Activated naive CD4-positive, alpha-beta T cell treated with Interleukin-2 at 50 U/mL for 16 hours (primary cell): ENCODE measurements around the gene TMEM18.

Experiments
- DNase-seq: peaks from one replicate; pipeline ENCODE4 v3.0.0-alpha.2; 2020

The TMEM18 gene

DNA sequence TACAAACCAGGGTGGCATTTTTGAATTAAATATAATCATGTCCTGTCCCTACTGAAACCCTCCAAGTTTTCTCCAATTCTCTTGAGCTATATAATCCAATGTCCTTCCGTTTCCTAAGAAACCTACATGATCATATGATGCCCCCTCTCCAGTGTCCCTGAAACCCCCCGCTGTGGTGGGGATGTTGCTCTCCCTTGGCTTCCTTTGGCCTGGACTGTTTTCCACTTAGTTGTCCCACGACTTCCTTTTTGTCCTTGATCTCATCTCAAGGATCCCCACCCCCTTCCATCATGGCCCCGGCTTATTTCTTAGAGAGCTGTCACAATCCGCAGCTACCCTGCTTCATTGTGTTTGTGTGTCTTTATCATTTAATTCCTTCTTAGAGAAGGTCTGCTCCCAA lies 43.8 kb downstream of the TMEM18 start:
- DNase-seq: no peak

DNA sequence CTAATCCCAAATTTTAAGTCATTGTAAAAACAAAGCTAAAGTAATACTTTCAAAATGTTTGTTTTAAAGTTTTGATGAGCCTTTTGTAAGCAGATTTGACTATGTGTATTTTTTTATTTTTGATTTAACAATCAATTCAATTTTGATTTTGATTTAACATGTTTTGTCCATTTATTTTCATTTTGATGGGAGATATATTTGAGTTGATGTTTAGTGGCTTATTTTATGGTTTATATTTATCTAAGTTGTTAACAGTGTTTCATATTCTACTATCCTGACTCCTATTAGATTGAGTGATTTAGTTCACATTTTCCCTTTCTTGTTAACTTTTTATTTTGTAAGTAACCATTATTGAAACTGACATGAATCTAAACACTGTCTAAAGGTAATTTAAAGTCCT lies 44.7 kb downstream of the TMEM18 start:
- DNase-seq: no peak

DNA sequence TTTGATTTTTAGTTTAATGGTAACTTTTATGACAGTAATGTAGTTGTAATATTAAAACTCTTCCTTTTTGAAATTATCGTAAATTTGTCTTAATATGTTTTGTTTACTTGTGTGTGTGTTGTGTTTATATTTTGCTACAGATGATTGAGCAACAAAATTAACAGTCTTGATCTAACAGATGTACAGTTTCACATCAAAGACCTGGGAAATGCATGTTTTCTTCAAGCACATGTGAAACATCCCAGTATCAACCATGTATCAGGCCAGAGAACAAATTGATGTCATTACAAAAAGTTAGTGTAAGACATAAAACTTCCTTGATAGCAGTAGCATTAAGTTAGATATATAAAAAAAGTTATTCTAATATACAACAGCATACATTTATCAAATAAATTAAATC lies 45.5 kb downstream of the TMEM18 start:
- no peak for DNase-seq

- no peak for DNase-seq
Observed at GRCh38 chr2:630451-631320, 46.5 kb downstream of the TMEM18 start.

DNA sequence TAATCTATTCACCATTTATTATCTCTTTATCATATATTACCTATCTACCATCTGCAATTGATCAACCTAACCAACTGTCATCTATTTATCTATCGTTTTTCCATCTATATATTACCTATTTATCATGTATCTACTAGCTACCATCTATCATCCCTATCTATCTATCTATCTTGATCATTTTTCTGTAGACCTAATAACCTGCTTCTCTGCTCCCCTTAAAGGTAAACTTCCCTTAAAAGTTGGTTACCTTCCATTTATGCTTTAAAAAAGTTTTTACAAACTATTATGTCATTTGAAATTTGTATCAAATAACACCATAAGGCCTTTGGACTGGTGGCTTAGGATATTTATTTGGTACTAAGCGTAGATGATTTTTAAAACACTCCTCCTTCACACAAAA lies 47.2 kb downstream of the TMEM18 start:
- DNase-seq: no peak

DNA sequence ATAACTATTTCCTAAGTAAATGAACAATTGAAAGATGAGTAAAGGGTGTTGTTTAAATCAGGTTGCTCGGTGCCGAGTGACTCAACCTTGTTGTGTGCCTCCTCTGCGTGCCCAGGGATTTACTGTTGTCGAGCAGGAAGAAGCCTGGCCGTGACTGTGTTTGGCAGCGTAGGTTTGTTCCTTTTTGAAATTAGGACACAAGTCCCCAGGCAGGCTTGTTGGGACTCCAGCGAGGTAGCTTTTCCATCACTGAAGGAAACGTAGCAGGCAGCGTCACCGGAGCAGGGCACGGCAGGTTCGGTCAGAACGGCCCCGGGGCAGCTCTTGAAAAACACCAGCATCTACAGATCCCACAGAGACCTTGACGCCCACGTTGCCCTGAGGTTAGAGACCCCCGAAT lies 48.6 kb downstream of the TMEM18 start:
- no peak for DNase-seq

DNA sequence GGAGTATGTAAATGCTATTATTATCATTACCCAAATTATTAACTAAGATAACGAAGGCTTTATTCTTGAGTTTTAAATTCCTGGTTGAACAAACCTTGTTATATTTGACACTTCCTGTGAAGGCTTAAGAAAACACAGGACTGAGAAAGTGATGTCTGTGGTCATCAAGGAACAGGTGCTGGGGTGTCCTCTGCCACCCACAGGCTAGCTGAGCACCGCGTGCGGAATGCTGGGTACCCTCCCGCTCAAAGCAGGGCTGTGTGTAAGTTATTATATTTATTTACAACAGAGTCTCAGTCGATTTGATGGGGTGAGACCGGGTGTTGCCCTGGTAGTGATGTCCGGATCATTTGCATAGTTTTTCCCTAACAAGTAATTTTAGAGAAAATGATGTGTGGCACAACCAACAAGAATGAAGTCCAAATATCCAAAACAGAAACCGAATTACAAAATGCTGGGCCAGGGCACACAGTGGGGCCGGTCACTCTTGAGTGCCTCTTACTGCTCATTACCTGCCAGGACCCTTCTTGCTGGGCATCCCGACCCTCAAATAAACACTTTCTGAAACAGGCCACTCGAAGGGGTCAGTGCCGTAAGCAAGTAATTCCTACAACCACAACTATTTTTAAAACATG lies 49.2 kb downstream of the TMEM18 start:
- no peak for DNase-seq

DNA sequence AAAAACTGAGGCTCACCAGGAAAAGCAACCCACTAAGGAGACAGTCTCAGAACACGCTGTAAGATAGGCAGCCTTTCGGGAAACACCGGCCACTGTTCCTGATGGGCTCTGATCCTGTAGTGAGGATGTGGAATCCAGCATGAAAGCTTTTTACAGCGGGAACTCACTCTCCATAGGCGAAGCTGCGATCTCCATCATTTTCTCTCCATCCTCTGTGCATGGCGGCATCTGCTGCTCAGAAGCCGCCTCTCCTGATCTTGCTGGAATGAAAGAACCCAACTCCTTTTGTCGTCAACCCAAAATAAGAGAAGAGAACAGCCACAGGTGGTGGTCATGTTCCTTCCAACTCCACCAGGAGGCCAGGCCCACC lies 49.9 kb downstream of the TMEM18 start:
- DNase-seq: no peak

DNA sequence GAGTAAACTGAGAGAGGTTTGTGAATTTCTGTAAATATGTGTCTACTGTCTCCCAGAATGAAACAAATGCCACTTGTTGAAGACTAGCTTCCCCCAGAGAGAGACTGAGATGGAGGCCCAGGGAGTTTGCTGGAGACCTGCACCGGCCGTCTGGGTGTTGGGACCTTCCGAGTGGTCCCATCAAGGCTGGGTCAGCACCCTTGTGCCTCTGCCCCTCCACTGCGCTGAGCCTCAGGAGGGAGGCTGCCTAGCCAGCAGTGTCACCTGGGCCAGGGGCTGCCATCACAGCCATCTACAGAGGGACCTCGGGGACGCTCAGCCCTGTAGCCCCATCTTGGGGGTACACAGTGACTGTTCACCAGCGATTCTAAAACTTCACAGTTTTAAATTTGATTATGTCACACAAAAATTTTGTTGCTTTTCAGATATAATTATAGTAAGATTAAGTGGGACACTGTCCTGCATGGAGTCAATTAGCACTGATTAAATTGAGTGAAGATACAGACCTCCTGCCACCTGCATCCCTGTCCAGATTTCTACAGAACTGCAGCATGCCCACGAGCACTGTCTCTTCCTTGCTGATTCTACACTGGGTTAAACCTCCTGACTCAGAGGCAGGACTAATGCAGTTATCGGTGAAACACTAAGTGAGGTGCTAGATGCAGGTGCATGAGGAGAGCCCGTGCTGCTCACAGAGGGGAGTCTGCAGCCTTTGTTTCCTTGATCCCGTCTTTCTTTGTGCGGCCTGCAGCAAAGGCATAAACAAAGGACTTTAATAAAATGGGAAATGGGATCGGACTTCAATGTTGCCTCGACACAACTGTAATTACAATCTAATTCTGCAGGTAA lies 50.5 kb downstream of the TMEM18 start:
- no peak for DNase-seq

DNA sequence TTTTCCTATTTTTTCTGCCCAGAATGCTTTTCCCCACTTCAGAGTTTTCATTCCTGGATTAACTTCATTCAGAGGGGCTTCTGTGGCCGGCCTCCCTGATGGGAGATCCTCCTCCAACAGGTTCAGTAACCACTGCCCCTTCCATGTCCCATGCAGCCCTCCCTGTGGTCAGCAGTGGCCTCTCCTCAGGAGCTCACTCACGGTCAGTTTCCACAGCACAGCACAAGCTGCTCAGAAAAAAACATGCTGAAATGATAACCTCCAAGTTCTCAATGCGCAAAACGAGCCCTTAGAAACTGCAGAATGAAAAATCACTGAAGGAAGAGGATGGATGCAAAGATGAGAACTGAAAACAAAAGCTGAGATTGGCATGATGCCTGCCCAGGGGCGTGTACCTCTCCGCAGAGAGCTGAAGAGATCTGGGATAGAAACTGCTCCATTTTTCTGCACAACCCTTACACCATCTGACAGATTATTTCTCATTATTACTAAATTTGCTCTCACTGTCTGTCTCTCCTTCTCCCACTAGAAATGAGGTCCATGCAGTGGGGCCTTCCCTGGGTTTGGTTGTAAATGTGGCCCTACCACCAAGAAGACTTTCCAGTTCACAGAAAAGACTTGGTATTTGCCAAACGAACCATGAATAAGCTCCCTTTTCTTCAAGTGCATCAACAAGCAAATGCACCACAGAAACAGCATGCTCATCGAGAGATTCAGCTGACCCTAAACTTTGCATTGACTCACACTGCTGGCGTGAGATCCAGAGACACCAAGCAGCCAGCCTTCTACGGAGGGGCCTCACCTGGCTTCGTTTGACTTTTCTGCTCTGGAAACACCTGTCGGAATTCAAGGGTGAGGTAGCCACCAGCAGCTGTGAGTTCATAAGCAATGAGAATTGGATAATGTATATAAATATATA lies 51.5 kb downstream of the TMEM18 start:
- no peak for DNase-seq

DNA sequence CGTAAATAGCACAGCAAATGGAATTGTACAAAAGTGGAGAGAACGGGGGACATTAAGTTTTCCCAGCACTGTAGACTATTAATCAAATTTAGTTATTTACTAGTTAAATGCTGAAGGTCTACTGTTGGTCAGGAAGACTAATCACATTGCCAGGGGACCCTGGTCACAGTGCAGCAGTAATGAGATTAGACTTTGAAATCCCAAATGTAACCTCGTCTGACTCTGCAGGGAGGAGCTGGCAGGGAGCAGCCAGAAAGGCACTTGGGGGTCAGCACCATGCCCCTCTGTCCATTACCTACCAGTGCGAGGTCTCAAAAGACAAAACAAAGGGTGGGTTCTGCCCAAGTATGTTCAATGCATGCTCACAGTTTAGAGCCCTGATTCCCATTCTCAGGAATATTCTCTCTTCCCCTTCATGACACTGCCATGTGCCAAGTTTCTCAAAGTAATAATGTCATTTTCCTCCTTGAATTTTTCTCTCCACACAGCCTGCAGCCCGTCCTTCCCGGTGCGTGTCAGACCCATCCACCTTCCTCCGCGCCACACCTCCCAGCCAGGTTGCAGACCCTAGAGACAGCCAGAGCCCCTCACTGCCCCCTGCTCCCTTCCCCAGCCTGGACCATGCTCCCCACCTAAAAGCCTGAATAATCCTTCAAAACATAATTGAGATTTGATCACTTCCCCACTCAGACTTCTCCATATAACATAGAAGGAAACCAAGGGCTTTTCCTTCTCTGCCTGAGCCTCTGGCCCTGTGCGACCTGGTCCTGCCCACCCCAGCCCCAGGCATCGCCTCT lies 52.5 kb downstream of the TMEM18 start:
- DNase-seq: no peak

- DNase-seq: no peak
Observed at GRCh38 chr2:624096-624495, 53.1 kb downstream of the TMEM18 start.

DNA sequence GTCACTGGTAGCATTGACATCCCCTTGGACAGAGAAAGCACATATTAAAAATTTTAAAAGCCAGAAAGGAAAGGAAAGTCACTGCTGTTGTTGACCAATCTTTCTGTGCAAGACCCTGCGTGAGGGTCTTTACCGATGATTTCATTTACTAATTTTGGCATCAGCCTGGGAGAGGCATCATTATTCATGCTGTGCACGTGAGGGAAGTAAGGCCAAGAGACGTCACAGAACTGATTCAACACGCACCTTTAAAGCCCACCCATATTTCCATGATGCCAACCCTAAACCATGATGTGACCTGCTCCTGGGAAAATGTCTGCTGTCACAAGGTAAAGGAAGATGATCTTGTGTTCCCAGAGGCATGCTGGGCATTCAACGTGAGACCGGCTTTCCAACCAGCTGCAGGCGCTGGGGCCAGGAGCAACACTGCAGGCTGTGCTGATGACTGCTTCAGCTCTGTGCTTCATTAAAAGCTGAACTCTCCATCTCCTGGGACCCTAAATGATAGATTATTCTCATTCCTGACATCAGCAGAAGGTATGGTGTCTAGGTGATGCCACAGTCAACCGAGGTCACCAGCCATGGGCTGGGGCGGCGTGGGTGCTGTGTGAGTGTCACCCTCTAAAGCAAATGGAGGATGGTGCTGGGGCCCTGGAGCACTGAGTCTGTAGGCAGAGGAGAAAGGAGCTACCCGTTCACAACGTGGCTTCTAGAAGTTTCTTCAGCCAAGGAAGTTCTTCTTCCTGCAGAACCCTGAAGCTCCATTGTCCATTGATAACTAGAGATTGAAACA lies 53.9 kb downstream of the TMEM18 start:
- no peak for DNase-seq

DNA sequence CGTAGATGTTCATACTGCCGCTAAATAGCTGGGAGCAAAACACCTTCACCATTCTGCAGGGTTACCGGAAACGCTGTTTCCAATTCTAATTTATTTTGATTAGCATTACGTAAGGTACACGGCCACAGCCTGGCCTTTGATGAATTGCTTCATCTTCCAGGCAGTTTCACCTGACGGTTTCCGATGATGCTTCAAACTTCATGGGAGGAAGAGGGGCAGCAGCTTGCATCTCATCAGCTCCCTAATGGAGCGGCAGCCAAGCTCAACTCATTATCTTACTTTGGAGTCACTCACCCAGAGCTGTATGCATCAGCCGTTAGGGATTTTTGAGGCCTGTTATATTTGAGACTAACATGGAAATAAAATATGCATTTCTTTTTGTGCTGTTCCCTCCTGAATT lies 54.8 kb downstream of the TMEM18 start:
- DNase-seq: no peak

DNA sequence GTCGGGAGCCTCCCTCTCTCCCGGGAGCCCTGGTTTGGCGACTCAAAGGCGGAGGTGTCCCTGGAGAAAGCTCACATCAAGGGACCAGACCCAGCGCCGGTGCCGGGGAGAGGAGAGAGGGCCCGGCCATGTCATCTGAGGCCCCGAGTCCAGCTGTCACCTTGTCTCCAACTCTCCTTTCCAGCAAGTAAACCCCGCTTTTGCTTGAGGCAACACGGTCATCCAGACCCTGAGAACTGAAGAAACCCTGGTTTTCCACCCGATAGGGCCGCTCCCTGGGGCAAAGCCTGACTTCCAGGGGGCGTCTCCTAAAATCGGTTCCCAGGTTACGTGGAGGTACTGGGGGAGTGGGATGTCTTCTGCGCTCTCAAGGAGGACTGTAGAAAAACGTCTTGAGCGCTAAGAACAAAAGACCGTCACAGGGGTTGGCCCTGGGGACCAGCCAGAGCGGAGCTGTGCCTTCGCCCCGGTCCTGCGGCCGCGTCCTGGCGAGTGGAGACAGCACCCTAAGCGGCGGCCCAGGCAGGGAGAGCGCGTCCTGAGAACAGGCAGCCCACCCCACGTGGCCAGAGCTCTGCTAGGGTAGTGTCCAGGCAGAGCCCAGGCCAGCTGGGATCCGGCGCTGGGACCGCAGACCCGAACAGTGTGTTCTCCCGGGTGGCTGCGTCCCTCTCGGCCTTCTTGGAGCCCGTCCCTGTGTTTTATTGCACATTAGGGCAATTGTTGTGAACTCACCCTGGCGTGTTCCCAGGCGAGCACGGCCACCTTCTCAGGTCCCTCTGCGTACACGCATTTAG lies 55.7 kb downstream of the TMEM18 start:
- DNase-seq: no peak

DNA sequence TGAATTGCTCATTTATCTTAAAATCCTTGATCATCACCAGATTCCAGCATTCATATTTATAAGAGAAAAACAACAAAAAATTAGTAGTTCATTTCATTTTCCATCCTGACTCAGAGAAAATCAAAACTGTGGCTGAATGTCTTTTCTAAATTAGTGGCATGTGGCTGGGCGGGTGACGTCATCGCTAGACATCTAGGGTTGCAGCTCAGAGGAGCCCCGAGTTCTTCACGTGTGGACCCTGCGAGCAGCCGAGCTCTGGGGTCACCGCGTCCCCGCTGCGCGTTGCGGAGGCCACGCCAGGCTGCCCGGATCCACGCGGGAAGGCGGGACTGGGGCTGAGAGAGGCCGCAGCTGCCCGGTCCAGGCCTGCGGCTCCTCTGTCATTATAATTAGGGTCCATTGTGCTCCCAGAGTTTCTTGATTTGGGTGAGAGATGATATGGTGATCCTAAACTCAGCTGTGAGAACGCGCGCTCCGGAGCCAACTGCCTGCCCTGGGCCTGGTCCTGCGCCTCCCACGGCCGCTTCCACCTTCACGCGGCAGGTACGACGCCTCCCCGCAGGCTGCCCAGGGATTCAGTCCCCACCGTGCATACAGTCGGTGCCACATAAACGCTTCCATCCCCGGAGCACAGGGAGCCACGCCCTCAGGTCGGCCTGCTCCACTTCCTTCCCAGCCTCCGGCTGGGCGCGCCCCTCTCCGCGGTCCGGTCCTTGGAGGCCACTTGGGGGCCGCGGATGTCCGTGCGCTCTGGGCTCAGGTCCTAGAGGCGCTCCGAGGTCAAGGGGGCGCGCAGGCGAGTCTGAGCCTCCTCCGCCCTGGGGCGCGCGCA lies 56.5 kb downstream of the TMEM18 start:
- no peak for DNase-seq

DNA sequence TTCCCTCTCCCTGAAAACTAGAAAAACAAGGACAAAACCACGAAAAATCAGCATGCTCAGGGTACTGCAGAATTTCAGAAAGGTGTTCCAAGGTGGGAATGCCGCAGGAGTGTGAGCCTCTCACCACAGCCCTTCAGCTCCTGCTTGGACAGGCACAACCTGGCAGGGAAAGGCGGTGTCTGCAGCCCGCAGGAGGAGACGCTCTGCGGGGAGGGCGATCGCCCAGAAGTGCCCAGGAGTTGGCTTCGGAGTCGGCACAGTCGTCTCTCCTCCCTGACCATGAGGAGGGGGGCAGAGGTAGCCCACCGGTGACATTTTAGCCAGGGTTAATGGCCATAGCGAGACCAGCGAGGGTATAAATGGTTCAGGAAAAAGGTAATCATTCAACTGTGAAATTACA lies 57.2 kb downstream of the TMEM18 start:
- no peak for DNase-seq

DNA sequence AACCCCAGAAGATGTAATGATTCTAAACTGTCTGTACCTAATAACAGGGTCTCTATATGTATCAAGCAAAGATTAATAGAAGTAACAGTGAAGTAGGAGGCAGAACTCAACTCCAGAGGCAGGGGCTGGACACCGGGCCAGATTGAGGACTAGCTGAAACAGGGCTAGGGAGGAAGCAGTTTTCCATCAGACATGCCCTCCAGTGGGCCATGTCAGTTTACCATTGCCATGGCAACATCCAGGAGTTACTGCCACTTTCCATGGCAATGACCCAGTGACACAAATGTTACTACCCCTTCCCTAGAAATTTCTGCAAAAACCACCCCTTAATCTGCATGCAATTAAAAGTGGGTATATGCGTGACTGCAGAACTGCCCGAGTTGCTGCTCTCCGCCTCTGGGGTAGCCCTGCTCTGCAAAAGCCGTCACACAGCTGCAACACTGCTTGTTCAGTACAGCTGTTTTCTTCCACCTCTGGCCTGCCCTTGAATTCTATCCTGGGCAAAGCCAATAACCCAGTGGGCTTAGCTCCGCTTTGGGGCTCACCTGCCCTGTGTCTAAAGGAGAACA lies 58.7 kb downstream of the TMEM18 start:
- DNase-seq: no peak

- DNase-seq: no peak
Observed at GRCh38 chr2:618005-618404, 59.2 kb downstream of the TMEM18 start.
